Measurements from ENCODE around the gene CRAMP1.
A peak's percentile ranks its signal among the peaks of the same experiment; 100 is the strongest.
"Not testable (repeated sequence)": the region's sequence is repeated elsewhere in the genome, so short reads cannot be mapped to it uniquely, and the experiment has no call there.

CRAMP1 gene

DNA sequence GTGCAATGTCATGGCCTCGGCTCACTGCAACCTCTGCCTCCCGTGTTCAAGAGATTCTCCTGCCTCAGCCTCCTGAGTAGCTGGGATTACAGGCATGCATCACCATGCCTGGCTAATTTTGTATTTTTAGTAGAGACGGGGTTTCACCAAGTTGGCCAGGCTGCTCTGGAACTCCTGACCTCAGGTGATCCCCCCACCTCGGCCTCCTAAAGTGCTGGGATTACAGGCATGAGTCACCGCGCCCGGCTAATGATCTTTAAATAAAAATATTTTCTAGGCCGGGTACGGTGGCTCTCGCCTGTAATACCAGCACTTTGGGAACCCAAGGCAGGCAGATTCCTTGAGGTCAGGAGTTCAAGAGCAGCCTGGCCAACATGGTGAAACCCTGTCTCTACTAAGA, 106.1 kb downstream of the CRAMP1 start:
- DNase-seq = not testable (repeated sequence)

DNA sequence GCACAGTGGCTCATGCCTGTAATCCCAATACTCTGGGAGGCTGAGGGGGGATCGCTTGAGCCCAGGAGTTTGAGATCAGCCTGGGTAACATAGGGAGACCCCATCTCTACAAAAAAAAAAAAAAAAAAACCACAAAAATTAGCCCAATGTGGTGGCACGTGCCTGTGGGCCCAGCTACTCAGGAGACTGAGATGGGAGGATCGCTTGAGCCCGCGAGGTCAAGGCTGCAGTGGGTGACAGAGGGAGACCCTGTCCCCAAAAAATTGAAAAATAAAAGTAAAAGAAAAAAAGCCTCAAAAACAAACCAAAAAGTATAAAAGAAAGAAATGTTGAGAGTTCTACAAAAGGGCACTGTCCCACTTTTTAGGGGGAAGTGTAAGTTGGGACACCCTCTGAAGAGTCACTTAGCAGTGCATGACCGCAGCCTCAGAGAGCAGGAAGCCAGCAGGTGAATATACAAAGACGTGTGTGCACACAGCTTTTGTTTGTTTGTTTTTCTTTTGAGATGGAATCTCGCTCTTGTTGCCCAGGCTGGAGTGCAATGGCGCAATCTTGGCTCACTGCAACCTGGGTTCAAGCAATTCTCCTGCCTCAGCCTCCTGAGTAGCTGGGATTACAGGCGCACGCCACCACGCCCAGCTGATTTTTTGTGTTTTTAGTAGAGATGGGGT, 107.5 kb downstream of the CRAMP1 start:
- DNase-seq = peak; percentile 79

DNA sequence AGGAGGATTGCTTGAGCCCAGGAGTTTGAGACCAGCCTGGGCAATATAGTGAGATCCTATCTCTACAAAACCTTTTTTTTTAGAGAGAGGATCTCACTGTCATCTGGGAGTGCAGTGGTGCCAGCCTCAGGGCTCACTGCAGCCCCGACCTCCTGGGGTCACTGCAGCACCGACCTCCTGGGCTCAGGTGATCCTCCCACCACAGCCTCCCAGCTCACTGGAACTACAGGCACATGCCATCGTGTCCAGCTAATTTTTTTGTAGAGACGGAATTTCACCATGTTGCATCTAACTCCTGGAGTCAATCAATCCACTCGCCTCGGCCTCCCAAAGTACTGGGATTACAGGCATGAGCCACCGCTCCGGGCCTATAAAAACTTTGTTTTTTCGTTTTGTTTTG, 109.2 kb downstream of the CRAMP1 start:
- no peak for DNase-seq

DNA sequence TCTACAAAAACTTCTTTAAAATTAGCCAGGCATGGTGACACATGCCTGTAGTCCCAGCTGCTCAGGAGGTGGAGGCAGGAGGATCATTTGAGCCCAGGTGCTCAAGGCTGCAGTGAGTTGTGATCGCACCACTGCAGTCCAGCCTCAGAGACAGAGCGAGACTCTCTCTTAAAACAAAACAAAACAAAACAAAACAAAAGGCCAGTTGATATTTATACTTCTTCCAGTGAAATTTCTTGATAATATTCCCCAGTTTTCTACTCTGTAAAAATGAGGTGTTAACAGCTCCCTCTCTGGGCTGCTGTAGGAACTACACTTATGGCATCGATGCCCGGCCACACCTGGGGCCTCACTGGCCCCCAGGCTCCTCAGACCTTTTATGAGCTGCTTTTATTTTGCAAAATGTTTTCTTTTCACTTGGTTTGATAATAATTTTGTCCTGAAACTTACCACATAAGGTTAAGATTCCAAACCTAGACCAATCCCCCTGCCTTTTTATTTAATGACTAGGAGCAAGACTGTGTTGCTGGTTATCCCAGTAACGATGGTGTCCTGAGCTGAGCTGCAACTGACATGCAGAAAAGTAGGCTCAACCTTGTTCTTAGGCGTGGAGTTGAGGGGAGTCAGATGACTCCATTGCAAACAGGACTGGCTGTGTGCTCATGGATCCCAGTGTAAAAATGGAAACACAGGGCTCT, 111.4 kb downstream of the CRAMP1 start:
- DNase-seq = peak; percentile 24

DNA sequence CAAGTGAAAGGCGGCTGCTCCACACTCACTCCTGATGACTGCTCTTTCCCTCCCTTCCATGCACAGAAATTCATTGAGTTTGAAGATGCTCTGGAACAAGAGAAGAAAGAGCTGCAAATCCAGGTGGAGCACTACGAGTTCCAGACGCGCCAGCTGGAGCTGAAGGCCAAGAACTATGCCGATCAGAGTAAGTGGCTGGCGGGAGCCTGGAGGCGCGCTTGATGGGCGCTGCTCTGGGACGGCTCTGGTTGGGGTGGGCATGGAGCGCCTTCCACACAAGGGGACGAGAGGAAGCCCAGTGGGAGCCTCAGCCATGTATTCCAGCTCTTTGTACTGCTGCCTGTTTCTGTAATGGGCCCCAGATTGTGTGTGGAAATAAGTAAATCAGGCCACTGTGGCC, 112.3 kb downstream of the CRAMP1 start:
- no peak for DNase-seq

DNA sequence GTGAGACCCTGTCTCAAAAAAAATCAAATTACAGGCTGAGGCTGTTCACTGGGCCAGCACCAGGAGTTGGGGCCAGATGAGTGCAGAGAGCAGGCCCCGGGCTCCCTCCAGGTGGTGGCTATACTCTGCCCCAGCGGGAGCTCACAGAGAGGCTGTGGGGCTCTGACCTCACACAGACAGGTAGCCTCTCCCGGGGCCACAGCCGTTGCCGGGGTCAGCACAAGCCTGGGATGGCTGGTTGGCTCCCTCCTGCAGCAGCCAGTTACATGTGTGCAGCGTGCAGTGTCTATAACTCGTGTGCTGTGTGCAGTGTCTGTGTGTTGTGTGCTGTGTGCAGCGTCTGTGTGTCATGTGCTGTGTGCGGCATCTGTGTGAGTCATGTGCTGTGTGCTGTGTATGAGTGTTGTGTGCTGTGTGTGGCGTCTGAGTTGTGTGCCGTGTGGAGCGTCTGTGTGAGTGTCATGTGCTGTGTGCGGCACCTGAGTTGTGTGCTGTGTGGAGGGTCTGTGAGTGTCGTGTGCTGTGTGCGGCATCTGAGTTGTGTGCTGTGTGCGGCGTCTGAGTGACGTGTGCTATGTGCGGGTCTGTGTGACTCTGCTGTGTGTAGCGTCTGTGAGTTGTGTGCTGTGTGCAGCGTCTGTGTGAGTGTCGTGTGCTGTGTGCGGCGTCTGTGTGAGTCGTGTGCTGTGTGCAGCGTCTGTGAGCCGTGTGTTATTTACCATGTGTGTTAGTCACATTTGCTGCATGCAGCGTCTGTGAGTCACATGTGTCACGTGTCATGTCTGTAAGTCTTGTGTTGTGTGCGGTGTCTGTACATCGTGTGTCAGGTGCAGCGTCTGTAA, 114.7 kb downstream of the CRAMP1 start:
- no peak for DNase-seq
